ENCODE measurements around the gene MMP17.

The MMP17 gene

GRCh38 chr12:131786331-131786730 is 41.9 kb upstream of the MMP17 start:
- TF ChIP-seq EZH2 (optimal IDR thresholded peaks at IDR 0.05; ENCODE audit: low read depth, low read length) = no peak
- H3K36me3 ChIP-seq (replicated peaks; ENCODE audit: insufficient read depth, low read length) = no peaks in the 10 kb centered on the region
- H3K9ac ChIP-seq (ENCODE audit: low read length) = no peak overlapping the region
- no peaks in the 10 kb centered on the region for H3K9me2 ChIP-seq (replicated peaks; ENCODE audit: insufficient read depth, low read length)
- no peak overlapping the region for H3K4me2 ChIP-seq (ENCODE audit: low read depth, low read length)
- no peak overlapping the region for H3K27ac ChIP-seq (ENCODE audit: low read length)
- no peak overlapping the region for H3K4me3 ChIP-seq (ENCODE audit: low read length)
- no peaks in the 10 kb centered on the region; the same call in 1 of the 2 replicates for H3F3A ChIP-seq (ENCODE audit: insufficient read depth, low read length)
- no peak overlapping the region for H2AFZ ChIP-seq (ENCODE audit: low read length)
- no peak for DNase-seq
- H3K79me2 ChIP-seq (ENCODE audit: low read length) = no peaks in the 10 kb centered on the region
- no peaks in the 10 kb centered on the region for H3K27me3 ChIP-seq (replicated peaks; ENCODE audit: insufficient read depth, low read length)
- H3K9me3 ChIP-seq (replicated peaks; ENCODE audit: insufficient read depth, low read length) = no peaks in the 10 kb centered on the region
- H4K20me1 ChIP-seq (ENCODE audit: insufficient read depth, low read length) = no peaks in the 10 kb centered on the region
- H3K4me1 ChIP-seq (ENCODE audit: low read length) = no peaks in the 10 kb centered on the region

- Histone ChIP-seq H3K9me2 (replicated peaks; ENCODE audit: insufficient read depth, low read length) (no peaks in the 10 kb centered on the region), H2AFZ (ENCODE audit: low read length) (no peak overlapping the region), H3K9me3 (replicated peaks; ENCODE audit: insufficient read depth, low read length) (no peaks in the 10 kb centered on the region), H3K9ac (ENCODE audit: low read length) (no peak overlapping the region), H3F3A (ENCODE audit: insufficient read depth, low read length) (no peaks in the 10 kb centered on the region; the same call in 1 of the 2 replicates), H3K4me2 (ENCODE audit: low read depth, low read length) (no peak overlapping the region), H3K4me3 (ENCODE audit: low read length) (no peak overlapping the region), H3K4me1 (ENCODE audit: low read length) (no peaks in the 10 kb centered on the region), H3K27me3 (replicated peaks; ENCODE audit: insufficient read depth, low read length) (no peaks in the 10 kb centered on the region), H4K20me1 (ENCODE audit: insufficient read depth, low read length) (no peaks in the 10 kb centered on the region), H3K27ac (ENCODE audit: low read length) (no peak overlapping the region), H3K79me2 (ENCODE audit: low read length) (no peaks in the 10 kb centered on the region), H3K36me3 (replicated peaks; ENCODE audit: insufficient read depth, low read length) (no peaks in the 10 kb centered on the region)
- no peak for DNase-seq
- TF ChIP-seq EZH2 (optimal IDR thresholded peaks at IDR 0.05; ENCODE audit: low read depth, low read length) (no peak), EZH2phosphoT487 (IDR thresholded peaks at IDR 0.05; ENCODE audit: low read length) (no peak)
- TF ChIP-seq, protein P1, sequence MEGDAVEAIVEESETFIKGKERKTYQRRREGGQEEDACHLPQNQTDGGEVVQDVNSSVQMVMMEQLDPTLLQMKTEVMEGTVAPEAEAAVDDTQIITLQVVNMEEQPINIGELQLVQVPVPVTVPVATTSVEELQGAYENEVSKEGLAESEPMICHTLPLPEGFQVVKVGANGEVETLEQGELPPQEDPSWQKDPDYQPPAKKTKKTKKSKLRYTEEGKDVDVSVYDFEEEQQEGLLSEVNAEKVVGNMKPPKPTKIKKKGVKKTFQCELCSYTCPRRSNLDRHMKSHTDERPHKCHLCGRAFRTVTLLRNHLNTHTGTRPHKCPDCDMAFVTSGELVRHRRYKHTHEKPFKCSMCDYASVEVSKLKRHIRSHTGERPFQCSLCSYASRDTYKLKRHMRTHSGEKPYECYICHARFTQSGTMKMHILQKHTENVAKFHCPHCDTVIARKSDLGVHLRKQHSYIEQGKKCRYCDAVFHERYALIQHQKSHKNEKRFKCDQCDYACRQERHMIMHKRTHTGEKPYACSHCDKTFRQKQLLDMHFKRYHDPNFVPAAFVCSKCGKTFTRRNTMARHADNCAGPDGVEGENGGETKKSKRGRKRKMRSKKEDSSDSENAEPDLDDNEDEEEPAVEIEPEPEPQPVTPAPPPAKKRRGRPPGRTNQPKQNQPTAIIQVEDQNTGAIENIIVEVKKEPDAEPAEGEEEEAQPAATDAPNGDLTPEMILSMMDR (IDR thresholded peaks at IDR 0.05; ENCODE audit: low read length) = no peak
Measured at GRCh38 chr12:131787143-131787660, 41.0 kb upstream of the MMP17 start.

DNA sequence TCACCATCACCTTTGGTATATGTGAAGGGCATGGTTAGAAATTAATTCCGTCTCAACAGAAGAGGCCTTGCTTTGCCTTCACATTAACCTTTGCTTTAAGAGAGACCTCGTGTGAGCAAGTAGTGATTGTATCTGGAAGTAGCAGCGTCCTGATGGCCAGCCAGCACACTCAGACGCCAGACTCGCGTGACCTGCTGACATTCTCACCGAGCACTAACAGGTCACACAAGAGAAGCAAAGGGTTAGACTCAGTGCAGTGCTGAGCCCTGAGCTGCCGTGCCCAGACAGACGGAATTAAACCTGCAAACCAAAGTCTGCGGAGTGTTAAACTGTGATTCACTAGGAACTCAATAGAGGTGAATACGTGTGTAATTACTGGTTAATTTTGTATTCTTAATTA is 40.1 kb upstream of the MMP17 start:
- Histone ChIP-seq H3K36me3 (replicated peaks; ENCODE audit: insufficient read depth, low read length) (no peaks in the 10 kb centered on the region), H2AFZ (ENCODE audit: low read length) (no peak overlapping the region), H3K9ac (ENCODE audit: low read length) (no peak overlapping the region), H4K20me1 (ENCODE audit: insufficient read depth, low read length) (no peaks in the 10 kb centered on the region), H3K9me3 (replicated peaks; ENCODE audit: insufficient read depth, low read length) (no peaks in the 10 kb centered on the region), H3K4me3 (ENCODE audit: low read length) (no peak overlapping the region), H3K4me1 (ENCODE audit: low read length) (no peaks in the 10 kb centered on the region), H3K9me2 (replicated peaks; ENCODE audit: insufficient read depth, low read length) (no peaks in the 10 kb centered on the region), H3F3A (ENCODE audit: insufficient read depth, low read length) (no peaks in the 10 kb centered on the region; the same call in 1 of the 2 replicates), H3K4me2 (ENCODE audit: low read depth, low read length) (no peak overlapping the region), H3K79me2 (ENCODE audit: low read length) (no peaks in the 10 kb centered on the region), H3K27ac (ENCODE audit: low read length) (no peak overlapping the region), H3K27me3 (replicated peaks; ENCODE audit: insufficient read depth, low read length) (no peaks in the 10 kb centered on the region)
- DNase-seq = no peak
- TF ChIP-seq EZH2 (optimal IDR thresholded peaks at IDR 0.05; ENCODE audit: low read depth, low read length) = no peak
- TF ChIP-seq, protein P1 (IDR thresholded peaks at IDR 0.05; ENCODE audit: low read length) = no peak
- TF ChIP-seq EZH2phosphoT487 (IDR thresholded peaks at IDR 0.05; ENCODE audit: low read length) = no peak

- H3K36me3 ChIP-seq (replicated peaks; ENCODE audit: insufficient read depth, low read length) = no peaks in the 10 kb centered on the region
- no peak overlapping the region for H3K9ac ChIP-seq (ENCODE audit: low read length)
Measured at GRCh38 chr12:131789638-131790037, 38.6 kb upstream of the MMP17 start.

More at GRCh38 chr12:131789638-131790037, 38.6 kb upstream of the MMP17 start:
- TF ChIP-seq EZH2phosphoT487 (IDR thresholded peaks at IDR 0.05; ENCODE audit: low read length) (no peak), EZH2 (optimal IDR thresholded peaks at IDR 0.05; ENCODE audit: low read depth, low read length) (no peak)
- TF ChIP-seq, protein P1 (IDR thresholded peaks at IDR 0.05; ENCODE audit: low read length) = no peak
- H3K27ac ChIP-seq (ENCODE audit: low read length) = no peak overlapping the region
- no peaks in the 10 kb centered on the region for H3K27me3 ChIP-seq (replicated peaks; ENCODE audit: insufficient read depth, low read length)
- no peak for DNase-seq
- no peaks in the 10 kb centered on the region for H4K20me1 ChIP-seq (ENCODE audit: insufficient read depth, low read length)
- no peaks in the 10 kb centered on the region for H3K9me2 ChIP-seq (replicated peaks; ENCODE audit: insufficient read depth, low read length)
- no peaks in the 10 kb centered on the region for H3F3A ChIP-seq (ENCODE audit: insufficient read depth, low read length)
- H3K79me2 ChIP-seq (ENCODE audit: low read length) = no peaks in the 10 kb centered on the region
- H2AFZ ChIP-seq (ENCODE audit: low read length) = no peak overlapping the region
- H3K4me3 ChIP-seq (ENCODE audit: low read length) = no peak overlapping the region
- H3K9me3 ChIP-seq (replicated peaks; ENCODE audit: insufficient read depth, low read length) = no peaks in the 10 kb centered on the region
- no peak overlapping the region for H3K4me2 ChIP-seq (ENCODE audit: low read depth, low read length)
- H3K4me1 ChIP-seq (ENCODE audit: low read length) = no peaks in the 10 kb centered on the region
